Esophagus (tissue), 2 donors: Measurements from ENCODE around the gene TAOK2. TPM values are rescaled to one million over a fixed set of nuclear protein-coding genes. Genes with fewer than 3 reads are reported as not detected.

Experiments
- H3K27ac ChIP-seq, 2 donors: one replicate each; pipeline ENCODE4 v1.5.1; 2013; ENCODE audit warnings: low read depth in 2 of 2, mild to moderate bottlenecking in 2 of 2, inconsistent platforms in 1 of 2, low read length in 1 of 2, moderate library complexity in 1 of 2
- H3K27me3 ChIP-seq, 2 donors: one replicate each; pipeline ENCODE4 v1.6.1; 2013; ENCODE audit warnings: low read length in 2 of 2, control low read depth in 1 of 2, mild to moderate bottlenecking in 1 of 2; ENCODE audit not compliant: insufficient read depth in 2 of 2, control insufficient read depth in 1 of 2
- H3K36me3 ChIP-seq, 2 donors: one replicate each; pipeline ENCODE4 v1.6.1; 2013; ENCODE audit warnings: low read length in 1 of 2; ENCODE audit not compliant: control insufficient read depth in 2 of 2, insufficient read depth in 2 of 2
- H3K4me1 ChIP-seq, 2 donors: one replicate each; pipeline ENCODE4 v1.6.1; 2013; ENCODE audit warnings: low read length in 1 of 2; ENCODE audit not compliant: control insufficient read depth in 2 of 2, insufficient read depth in 2 of 2
- H3K4me3 ChIP-seq, 2 donors: one replicate each; pipeline ENCODE4 v1.5.1; 2013; ENCODE audit warnings: low read length in 2 of 2, mild to moderate bottlenecking in 2 of 2, low read depth in 1 of 2, moderate library complexity in 1 of 2
- H3K9me3 ChIP-seq, 2 donors: one replicate each; pipeline ENCODE4 v1.6.1; 2013; ENCODE audit warnings: mild to moderate bottlenecking in 2 of 2, low read depth in 1 of 2, low read length in 1 of 2, moderate library complexity in 1 of 2; ENCODE audit not compliant: control insufficient read depth in 2 of 2, insufficient read depth in 1 of 2
- WGBS, 2 donors: extraction: QIAGEN DNeasy Blood & Tissue Kit; methylation state at CpG; one replicate each; pipeline ENCODE4 v1.1.7; 2013; 5-methylcytosine and 5-hydroxymethylcytosine counted together
- polyA plus RNA-seq, 2 donors: library from polyadenylated mRNA; stranded (reverse); fragments of 200-250 nt; gene quantifications; one replicate each; pipeline ENCODE4 v1.2.3, GENCODE V29; 2013
- donor health status: healthy with polysubstance abuse.
- donor health status: Bipolar disorder and iron deficiency.

Gene TAOK2
- polyA plus RNA-seq, 2 donors = 15.6 to 30.2 TPM

DNA sequence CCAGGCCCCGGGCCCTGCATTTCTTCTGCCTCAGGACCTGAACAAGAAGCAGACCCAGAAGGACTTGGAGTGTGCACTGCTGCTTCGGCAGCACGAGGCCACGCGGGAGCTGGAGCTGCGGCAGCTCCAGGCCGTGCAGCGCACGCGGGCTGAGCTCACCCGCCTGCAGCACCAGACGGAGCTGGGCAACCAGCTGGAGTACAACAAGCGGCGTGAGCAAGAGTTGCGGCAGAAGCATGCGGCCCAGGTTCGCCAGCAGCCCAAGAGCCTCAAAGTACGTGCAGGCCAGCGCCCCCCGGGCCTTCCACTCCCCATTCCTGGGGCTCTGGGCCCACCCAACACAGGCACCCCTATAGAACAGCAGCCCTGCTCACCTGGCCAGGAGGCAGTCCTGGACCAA is 12.6 kb downstream of the TAOK2 start:
- 94% methylated on average over 20 of the region's 20 CpGs for WGBS, 2 donors
- H3K9me3 ChIP-seq = no peaks in the 10 kb centered on the region
- H3K36me3 ChIP-seq = peaks cover 31 to 76% of the 10 kb centered on the region in 2 donors
- H3K27ac ChIP-seq = no peak overlapping the region
- H3K4me1 ChIP-seq = no peaks in the 10 kb centered on the region
- H3K4me3 ChIP-seq = no peak overlapping the region
- H3K27me3 ChIP-seq = no peaks in the 10 kb centered on the region

DNA sequence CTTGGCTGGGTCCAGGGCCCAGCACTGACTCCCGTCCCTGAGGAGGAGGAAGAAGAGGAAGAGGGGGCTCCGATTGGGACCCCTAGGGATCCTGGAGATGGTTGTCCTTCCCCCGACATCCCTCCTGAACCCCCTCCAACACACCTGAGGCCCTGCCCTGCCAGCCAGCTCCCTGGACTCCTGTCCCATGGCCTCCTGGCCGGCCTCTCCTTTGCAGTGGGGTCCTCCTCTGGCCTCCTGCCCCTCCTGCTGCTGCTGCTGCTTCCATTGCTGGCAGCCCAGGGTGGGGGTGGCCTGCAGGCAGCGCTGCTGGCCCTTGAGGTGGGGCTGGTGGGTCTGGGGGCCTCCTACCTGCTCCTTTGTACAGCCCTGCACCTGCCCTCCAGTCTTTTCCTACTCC is 13.3 kb downstream of the TAOK2 start:
- WGBS, 2 donors = 88 to 92% methylated on average over 3 to 5 of the region's 5 CpGs
- no peaks in the 10 kb centered on the region for H3K4me1 ChIP-seq
- peaks cover 28 to 72% of the 10 kb centered on the region in 2 donors for H3K36me3 ChIP-seq
- no peaks in the 10 kb centered on the region for H3K27me3 ChIP-seq
- H3K27ac ChIP-seq = no peak overlapping the region
- H3K4me3 ChIP-seq = no peak overlapping the region
- H3K9me3 ChIP-seq = no peaks in the 10 kb centered on the region

DNA sequence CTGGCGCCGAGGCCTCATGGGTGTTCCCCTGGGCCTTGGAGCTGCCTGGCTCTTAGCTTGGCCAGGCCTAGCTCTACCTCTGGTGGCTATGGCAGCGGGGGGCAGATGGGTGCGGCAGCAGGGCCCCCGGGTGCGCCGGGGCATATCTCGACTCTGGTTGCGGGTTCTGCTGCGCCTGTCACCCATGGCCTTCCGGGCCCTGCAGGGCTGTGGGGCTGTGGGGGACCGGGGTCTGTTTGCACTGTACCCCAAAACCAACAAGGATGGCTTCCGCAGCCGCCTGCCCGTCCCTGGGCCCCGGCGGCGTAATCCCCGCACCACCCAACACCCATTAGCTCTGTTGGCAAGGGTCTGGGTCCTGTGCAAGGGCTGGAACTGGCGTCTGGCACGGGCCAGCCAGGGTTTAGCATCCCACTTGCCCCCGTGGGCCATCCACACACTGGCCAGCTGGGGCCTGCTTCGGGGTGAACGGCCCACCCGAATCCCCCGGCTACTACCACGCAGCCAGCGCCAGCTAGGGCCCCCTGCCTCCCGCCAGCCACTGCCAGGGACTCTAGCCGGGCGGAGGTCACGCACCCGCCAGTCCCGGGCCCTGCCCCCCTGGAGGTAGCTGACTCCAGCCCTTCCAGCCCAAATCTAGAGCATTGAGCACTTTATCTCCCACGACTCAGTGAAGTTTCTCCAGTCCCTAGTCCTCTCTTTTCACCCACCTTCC is 13.9 kb downstream of the TAOK2 start:
- H3K36me3 ChIP-seq = peaks cover 30 to 71% of the 10 kb centered on the region in 2 donors
- no peaks in the 10 kb centered on the region for H3K27me3 ChIP-seq
- H3K9me3 ChIP-seq = no peaks in the 10 kb centered on the region
- no peak overlapping the region for H3K27ac ChIP-seq
- 94% methylated on average over 30 to 35 of the region's 35 CpGs for WGBS, 2 donors
- no peak overlapping the region for H3K4me3 ChIP-seq
- H3K4me1 ChIP-seq = no peaks in the 10 kb centered on the region

DNA sequence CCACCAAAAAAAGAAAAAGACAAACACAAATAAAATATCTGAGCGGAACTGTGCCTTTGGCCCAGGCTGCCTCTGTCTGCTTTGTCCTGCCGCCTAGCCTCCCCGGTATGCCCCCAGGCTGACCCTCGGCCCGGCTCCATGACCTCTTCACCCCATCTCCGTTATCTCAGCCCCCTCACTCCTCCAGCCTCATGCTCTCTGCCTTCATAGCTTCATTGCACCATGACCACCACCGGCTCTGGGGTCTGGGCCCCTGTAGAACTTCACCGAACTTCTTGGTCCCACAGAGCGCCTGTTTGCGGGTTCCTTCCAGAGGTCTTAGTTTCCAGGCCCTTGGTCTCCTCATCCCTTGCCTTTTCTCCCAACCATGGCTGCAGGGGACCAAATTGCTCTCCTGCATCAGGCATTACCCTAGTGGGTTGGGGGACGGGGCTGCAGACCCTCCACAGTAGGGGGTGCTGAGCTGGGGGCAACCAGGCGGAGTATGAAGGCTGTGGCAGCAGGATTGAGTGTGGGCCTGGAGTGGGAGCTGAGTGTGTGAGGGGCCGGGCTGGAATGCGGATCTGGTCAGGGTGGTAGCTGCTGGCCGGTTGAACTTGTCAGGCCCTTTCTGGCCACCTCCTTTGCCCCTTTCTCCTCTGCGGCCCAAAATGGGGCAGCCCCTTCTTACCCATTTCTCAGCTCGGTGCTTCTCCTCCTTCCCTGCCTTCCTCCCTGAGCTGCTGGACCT is 14.8 kb downstream of the TAOK2 start:
- no peak overlapping the region for H3K27ac ChIP-seq
- H3K36me3 ChIP-seq = peaks cover 29 to 69% of the 10 kb centered on the region in 2 donors
- peaks cover under 1 to 2% of the 10 kb centered on the region in 2 donors for H3K4me1 ChIP-seq
- no peaks in the 10 kb centered on the region for H3K9me3 ChIP-seq
- no peaks in the 10 kb centered on the region for H3K27me3 ChIP-seq
- H3K4me3 ChIP-seq = no peak overlapping the region
- 84 to 85% methylated on average over 17 of the region's 17 CpGs for WGBS, 2 donors

DNA sequence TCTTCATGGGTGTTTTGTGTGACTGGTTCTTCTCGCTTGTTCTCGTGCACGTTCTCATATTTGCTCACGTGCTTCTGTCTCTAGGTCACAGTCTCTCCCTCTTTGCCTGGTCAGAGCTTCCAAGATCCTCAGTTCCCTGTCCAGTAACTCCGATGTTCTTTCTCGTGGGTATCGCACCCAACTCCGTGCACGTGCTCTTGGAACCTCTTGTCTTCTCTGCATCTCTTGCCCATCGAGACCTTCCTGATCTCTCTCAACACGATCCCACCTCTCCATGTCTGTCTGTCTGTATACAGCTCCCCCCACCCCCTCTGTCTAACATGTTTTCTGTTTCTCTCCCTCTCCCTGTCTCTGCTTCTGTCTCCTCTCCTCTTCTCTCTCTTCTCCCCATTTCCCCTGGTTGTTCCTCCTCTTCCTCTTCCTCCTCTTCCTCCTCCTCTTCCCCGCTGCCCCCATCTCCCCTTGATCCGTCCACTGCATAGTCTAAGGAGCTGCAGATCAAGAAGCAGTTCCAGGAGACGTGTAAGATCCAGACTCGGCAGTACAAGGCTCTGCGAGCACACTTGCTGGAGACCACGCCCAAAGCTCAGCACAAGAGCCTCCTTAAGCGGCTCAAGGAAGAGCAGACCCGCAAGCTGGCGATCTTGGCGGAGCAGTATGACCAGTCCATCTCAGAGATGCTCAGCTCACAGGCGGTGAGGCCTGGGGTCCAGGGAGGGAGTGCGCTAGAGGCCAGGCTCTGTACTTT is 15.6 kb downstream of the TAOK2 start:
- Histone ChIP-seq H3K9me3 (no peaks in the 10 kb centered on the region), H3K4me3 (no peak overlapping the region), H3K27ac (no peak overlapping the region), H3K36me3 (peaks cover 29 to 63% of the 10 kb centered on the region in 2 donors), H3K4me1 (peaks cover 2 to 3% of the 10 kb centered on the region in 2 donors), H3K27me3 (no peaks in the 10 kb centered on the region)
- WGBS, 2 donors = 83 to 85% methylated on average over 23 of the region's 23 CpGs

DNA sequence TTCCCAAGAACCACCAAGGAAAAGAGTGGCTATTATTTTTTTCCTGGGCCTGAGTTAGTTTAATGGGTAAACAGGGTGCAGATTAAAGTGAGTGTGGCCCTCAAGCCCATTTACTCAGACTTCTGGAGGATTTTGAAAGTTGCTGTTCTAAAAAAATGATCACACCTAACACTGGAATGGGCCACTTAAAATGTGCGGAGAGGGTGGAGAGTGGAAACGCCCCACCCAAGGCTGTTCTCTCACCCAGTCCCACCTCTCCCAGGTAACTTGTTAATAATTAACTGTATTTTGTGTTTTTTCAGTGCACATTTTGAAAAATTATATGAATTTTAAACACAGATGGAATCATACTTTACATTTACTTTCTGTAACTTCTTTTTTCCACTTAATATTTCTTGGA is 16.4 kb downstream of the TAOK2 start:
- Histone ChIP-seq H3K27ac (no peak overlapping the region), H3K27me3 (no peaks in the 10 kb centered on the region), H3K4me1 (peaks cover 2 to 8% of the 10 kb centered on the region in 2 donors), H3K36me3 (peaks cover 28 to 57% of the 10 kb centered on the region in 2 donors), H3K4me3 (no peak overlapping the region), H3K9me3 (no peaks in the 10 kb centered on the region)
- 74 to 86% methylated on average over 2 of the region's 2 CpGs for WGBS, 2 donors

DNA sequence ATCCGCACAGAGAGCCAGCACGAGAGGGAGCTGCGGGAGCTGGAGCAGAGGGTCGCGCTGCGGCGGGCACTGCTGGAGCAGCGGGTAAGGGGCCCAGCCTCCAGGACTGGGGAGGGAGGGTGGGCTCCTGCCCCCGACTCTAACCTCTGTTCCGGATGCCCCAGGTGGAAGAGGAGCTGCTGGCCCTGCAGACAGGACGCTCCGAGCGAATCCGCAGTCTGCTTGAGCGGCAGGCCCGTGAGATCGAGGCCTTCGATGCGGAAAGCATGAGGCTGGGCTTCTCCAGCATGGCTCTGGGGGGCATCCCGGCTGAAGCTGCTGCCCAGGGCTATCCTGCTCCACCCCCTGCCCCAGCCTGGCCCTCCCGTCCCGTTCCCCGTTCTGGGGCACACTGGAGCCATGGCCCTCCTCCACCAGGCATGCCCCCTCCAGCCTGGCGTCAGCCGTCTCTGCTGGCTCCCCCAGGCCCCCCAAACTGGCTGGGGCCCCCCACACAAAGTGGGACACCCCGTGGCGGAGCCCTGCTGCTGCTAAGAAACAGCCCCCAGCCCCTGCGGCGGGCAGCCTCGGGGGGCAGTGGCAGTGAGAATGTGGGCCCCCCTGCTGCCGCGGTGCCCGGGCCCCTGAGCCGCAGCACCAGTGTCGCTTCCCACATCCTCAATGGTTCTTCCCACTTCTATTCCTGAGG is 17.4 kb downstream of the TAOK2 start:
- H3K9me3 ChIP-seq = no peaks in the 10 kb centered on the region
- H3K36me3 ChIP-seq = peaks cover 18 to 47% of the 10 kb centered on the region in 2 donors
- H3K4me3 ChIP-seq = no peak overlapping the region
- H3K4me1 ChIP-seq = peaks cover 2 to 8% of the 10 kb centered on the region in 2 donors
- WGBS, 2 donors = 92 to 93% methylated on average over 20 to 35 of the region's 35 CpGs
- no peak overlapping the region for H3K27ac ChIP-seq
- H3K27me3 ChIP-seq = no peaks in the 10 kb centered on the region

DNA sequence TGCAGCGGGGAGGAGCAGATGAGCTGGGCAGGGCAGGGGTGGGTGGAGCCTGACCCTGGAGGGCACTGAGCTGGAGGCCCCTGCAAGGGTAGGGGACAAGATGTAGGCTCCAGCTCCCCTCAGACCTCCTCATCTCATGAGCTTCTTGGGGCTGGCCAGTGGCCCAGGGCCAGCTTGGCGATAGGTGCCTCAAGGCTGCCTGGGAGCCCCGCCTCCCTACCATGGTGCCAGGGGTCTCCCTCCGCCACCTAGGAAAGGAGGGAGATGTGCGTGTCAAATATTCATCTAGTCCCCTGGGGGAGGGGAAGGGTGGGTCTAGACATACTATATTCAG is 17.9 kb downstream of the TAOK2 start:
- peaks cover 14 to 42% of the 10 kb centered on the region in 2 donors for H3K36me3 ChIP-seq
- 80 to 82% methylated on average over 5 of the region's 5 CpGs for WGBS, 2 donors
- no peak overlapping the region for H3K27ac ChIP-seq
- H3K4me1 ChIP-seq = peaks cover 4 to 8% of the 10 kb centered on the region in 2 donors
- H3K9me3 ChIP-seq = no peaks in the 10 kb centered on the region
- H3K27me3 ChIP-seq = no peaks in the 10 kb centered on the region
- H3K4me3 ChIP-seq = no peak overlapping the region

DNA sequence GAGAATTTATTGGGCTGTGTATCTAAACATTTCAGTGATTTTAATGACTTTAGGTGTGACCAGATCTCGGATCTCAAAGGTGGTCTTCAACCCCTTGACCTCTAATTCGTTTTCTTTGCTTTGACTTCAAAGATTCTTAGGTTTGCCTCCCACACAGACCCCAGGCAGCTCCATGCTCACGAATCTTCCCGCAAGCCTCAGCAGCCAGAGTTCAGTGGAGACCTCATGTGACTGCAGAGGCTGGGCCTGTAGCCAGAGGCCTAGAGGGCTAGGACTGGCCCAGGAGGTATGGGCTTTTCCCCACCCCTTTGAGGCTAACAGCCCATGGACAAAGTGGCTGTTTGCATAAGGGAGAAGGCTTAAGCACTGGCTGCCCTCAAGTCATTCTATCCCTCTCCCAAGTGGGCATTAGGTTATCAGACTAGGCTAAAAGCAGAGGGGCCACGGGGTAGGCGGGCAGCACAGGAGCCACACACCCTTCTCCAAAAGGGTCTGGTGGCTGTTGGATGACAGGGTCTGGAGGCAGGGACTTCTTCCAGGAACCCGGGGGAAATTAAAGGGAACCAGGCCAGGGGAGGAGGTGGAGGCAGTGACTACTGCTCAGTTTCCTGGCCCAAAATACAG is 18.8 kb downstream of the TAOK2 start:
- peaks cover 8% of the 10 kb centered on the region in 2 donors for H3K4me1 ChIP-seq
- no peak overlapping the region for H3K27ac ChIP-seq
- H3K9me3 ChIP-seq = no peaks in the 10 kb centered on the region
- no peaks in the 10 kb centered on the region for H3K27me3 ChIP-seq
- 55 to 66% methylated on average over 7 of the region's 7 CpGs for WGBS, 2 donors
- H3K36me3 ChIP-seq = peaks cover 12 to 37% of the 10 kb centered on the region in 2 donors
- H3K4me3 ChIP-seq = no peak overlapping the region
